ENCODE data around the gene CFAP52. TPM values are rescaled to one million over a fixed set of nuclear protein-coding genes. Genes with fewer than 3 reads are reported as not detected.
A peak's percentile ranks its signal among the peaks of the same experiment; 100 is the strongest.

CFAP52 gene
- not detected in 2 replicates for total RNA-seq

DNA sequence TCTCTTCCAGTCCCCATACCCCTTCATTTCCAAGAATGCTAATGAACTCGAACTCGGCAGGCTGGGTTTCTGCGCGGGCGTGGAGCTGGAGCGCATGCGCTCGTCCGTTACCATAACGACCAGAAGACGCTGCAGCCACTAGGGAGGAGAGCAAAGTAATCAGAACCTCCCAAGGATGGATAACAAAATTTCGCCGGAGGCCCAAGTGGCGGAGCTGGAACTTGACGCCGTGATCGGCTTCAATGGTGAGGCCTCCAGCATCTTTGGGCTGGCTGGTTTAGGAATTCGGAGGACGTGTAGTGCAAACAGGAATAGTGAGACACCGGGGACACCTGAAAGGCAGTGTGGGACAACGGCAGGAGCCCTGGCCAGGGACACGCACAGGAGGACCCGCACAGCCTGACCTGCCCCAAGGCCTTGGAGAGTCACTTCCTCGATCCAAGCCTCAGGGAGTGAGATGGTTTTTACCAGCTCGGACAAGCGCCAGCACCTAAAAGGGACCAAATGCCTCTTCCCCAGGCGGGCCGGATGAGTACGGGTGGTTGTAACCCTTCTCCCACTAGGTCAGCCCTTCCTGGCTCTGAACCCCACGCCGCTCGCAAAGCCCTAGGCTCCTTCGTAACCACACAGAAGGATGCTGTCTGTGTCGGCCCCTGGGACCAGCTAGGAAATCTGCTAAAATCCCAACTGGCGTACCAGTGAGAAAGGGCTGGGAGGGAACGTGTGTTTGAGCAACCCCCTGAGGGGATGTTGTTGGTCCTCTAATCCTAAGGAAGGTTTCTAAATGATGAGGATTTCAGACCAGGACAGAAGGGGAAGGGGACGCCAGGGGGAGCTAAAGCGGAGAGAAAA lies at the start of gene CFAP52:
TSS of gene CFAP52 (plus strand) at position 122 of the 852 bp plus-strand sequence. CDS start at position 176, 54 bp downstream.
- Mint-ChIP-seq H3K4me3 (peak within 1 kb of the TSS; percentile 99), H3K4me1 (peaks cover 29% of the 10 kb centered on the region), H3K27me3 (no peaks in the 10 kb centered on the region), H3K27ac (peak within 1 kb of the TSS; percentile 87), H3K36me3 (ENCODE audit: low read depth) (peaks cover 3% of the 10 kb centered on the region), H3K9me3 (no peaks in the 10 kb centered on the region)
- ATAC-seq (ENCODE audit: low read depth) (peak; percentile 67), DNase-seq (peak; percentile 66)
- ChIA-PET POLR2A (interaction anchor here (0.7 to 1.2 kb wide), 3 partner anchors 10 to 1126 kb away, joined by 3 read pairs; no protein-coding TSS in a partner anchor), CTCF (interaction anchor here (0.7 to 2.0 kb wide), 8 partner anchors 10 to 1041 kb away, joined by 3 to 6 read pairs (median 4); no protein-coding TSS in a partner anchor)
- intact Hi-C loops (cut with micrococcal nuclease) = loop anchor here (5.0 to 10.0 kb wide), 3 partner anchors 944 to 1194 kb away; partner anchors contain the start of genes MYH10 and RPL26
- peak; percentile 53 for TF ChIP-seq CTCF (IDR thresholded peaks at IDR 0.05)

DNA sequence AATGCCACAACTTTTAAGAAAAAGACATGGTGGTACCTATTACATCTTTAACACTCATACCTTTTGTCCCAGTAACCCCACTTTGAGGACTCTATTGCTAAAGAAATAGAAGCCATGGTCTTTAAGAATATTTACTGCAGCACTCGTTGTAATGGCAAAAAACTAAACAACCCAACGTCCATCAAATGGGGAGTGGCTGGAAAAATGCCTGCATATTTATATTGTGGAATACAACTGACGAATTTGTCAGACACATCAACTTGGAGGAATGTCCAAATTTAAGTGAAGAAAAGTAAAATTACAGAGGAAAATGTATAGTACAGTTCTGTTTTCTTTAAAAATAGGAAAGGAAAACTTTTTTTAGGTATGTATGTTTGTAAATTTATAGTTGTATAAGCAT lies 48.7 kb upstream of the CFAP52 start:
- intact Hi-C loops (cut with micrococcal nuclease) = loop anchor here (10.0 kb wide), 1 partner anchor 413 kb away; no protein-coding TSS in a partner anchor
- no peak overlapping the region for H3K27ac Mint-ChIP-seq
- no peak for ATAC-seq (ENCODE audit: low read depth)

GRCh38 chr17:9529033-9529700 lies 47.3 kb upstream of the CFAP52 start:
- Mint-ChIP-seq H3K9me3 (no peaks in the 10 kb centered on the region), H3K27me3 (no peaks in the 10 kb centered on the region), H3K36me3 (ENCODE audit: low read depth) (peaks cover 11% of the 10 kb centered on the region), H3K4me1 (no peaks in the 10 kb centered on the region), H3K4me3 (no peak overlapping the region), H3K27ac (no peak overlapping the region)
- ATAC-seq (ENCODE audit: low read depth) = peak; percentile 25
- ChIA-PET POLR2A (no interaction called here), CTCF (interaction anchor here (1.2 kb wide), 1 partner anchor 531 kb away, joined by 6 read pairs; no protein-coding TSS in a partner anchor)
- no peak for TF ChIP-seq CTCF (IDR thresholded peaks at IDR 0.05)
- intact Hi-C loops (cut with micrococcal nuclease) = loop anchor here (10.0 kb wide), 1 partner anchor 414 kb away; no protein-coding TSS in a partner anchor
- no peak for DNase-seq

More for the DNA sequence above, 48.7 kb upstream of the CFAP52 start:
- H3K36me3 Mint-ChIP-seq (ENCODE audit: low read depth) = peaks cover 9% of the 10 kb centered on the region
- H3K4me1 Mint-ChIP-seq = no peaks in the 10 kb centered on the region
- TF ChIP-seq CTCF (IDR thresholded peaks at IDR 0.05) = no peak
- ChIA-PET CTCF (no interaction called here), POLR2A (interaction anchor here (0.7 kb wide), 1 partner anchor 1036 kb away, joined by 3 read pairs; no protein-coding TSS in a partner anchor)
- no peaks in the 10 kb centered on the region for H3K27me3 Mint-ChIP-seq
- no peak overlapping the region for H3K4me3 Mint-ChIP-seq
- no peaks in the 10 kb centered on the region for H3K9me3 Mint-ChIP-seq
- DNase-seq = no peak

DNA sequence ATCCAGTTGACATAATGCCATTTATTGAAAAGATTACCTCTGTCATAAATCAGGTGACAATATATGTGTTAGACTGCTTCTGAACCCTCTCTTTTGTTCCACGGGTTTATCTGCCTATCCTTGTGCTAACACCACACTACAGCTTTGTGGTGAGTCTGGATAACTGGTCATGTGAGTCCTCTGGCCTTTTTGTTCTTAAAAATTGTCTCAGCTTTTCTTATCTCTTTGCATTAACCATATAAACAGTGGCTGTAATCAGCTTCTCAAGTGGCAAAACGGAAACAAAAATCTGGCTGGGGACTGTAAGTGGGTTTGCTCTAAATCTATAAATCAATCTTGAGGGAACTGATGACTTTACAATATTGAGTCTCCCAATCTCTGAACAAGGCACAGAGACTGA lies 45.4 kb upstream of the CFAP52 start:
- Mint-ChIP-seq H3K36me3 (ENCODE audit: low read depth) (peaks cover 11% of the 10 kb centered on the region), H3K27ac (no peak overlapping the region), H3K27me3 (no peaks in the 10 kb centered on the region), H3K9me3 (no peaks in the 10 kb centered on the region), H3K4me1 (no peaks in the 10 kb centered on the region), H3K4me3 (no peak overlapping the region)
- ATAC-seq (ENCODE audit: low read depth) (no peak), DNase-seq (no peak)
- intact Hi-C loops (cut with micrococcal nuclease) = no loop called here
- POLR2A ChIA-PET = no interaction called here
- no peak for TF ChIP-seq CTCF (IDR thresholded peaks at IDR 0.05)
- CTCF ChIA-PET = no interaction called here

- TF ChIP-seq CTCF (IDR thresholded peaks at IDR 0.05) = no peak
- CTCF ChIA-PET = no interaction called here
- H3K36me3 Mint-ChIP-seq (ENCODE audit: low read depth) = peaks cover 11% of the 10 kb centered on the region
- no peak for ATAC-seq (ENCODE audit: low read depth)
- POLR2A ChIA-PET = no interaction called here
- intact Hi-C loops (cut with micrococcal nuclease) = no loop called here
- DNase-seq = no peak
- H3K4me3 Mint-ChIP-seq = no peak overlapping the region
- H3K4me1 Mint-ChIP-seq = no peaks in the 10 kb centered on the region
- H3K27ac Mint-ChIP-seq = no peak overlapping the region
- no peaks in the 10 kb centered on the region for H3K27me3 Mint-ChIP-seq
- no peaks in the 10 kb centered on the region for H3K9me3 Mint-ChIP-seq
These were observed 43.7 kb upstream of the CFAP52 start for GRCh38 chr17:9532715-9533114.
